Activated naive CD8-positive, alpha-beta T cell (primary cell): Measurements from ENCODE around the gene FSIP2.
"Not testable (repeated sequence)": the region's sequence is repeated elsewhere in the genome, so short reads cannot be mapped to it uniquely, and the experiment has no call there.

Experiments
- H3K27ac Mint-ChIP-seq: one replicate; pipeline ENCODE4 v1.8.0; 2021; ENCODE audit warnings: mixed read lengths
- H3K27me3 Mint-ChIP-seq: one replicate; pipeline ENCODE4 v1.8.0; 2021; ENCODE audit warnings: mixed read lengths
- H3K36me3 Mint-ChIP-seq: one replicate; pipeline ENCODE4 v1.8.0; 2021; ENCODE audit warnings: mixed read lengths
- H3K4me1 Mint-ChIP-seq: one replicate; pipeline ENCODE4 v1.8.0; 2021; ENCODE audit warnings: low read depth, mixed read lengths
- H3K4me3 Mint-ChIP-seq: one replicate; pipeline ENCODE4 v1.8.0; 2021; ENCODE audit warnings: mild to moderate bottlenecking, mixed read lengths
- H3K9me3 Mint-ChIP-seq: one replicate; pipeline ENCODE4 v1.8.0; 2021; ENCODE audit warnings: low read depth, mixed read lengths

FSIP2 gene

DNA sequence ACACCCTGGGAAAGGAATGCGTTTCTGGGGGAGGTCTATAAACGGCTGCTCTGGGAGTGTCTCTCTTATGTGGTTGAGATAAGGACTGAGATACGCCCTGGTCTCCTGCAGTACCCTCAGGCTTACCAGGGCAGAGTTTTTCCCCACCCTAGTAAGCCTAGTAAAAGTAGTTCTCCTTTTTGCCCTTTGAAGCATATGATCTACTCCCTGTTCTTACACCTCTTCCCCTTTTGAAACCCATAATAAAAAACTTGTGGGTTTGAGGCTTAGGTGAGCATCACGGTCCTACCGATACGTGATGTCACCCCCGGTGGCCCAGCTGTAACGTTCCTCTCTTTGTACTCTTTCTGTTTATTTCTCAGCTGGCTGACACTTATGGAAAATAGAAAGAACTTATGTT, 97.4 kb downstream of the FSIP2 start:
- Mint-ChIP-seq H3K4me1 (no peaks in the 10 kb centered on the region), H3K36me3 (peaks cover 13% of the 10 kb centered on the region), H3K9me3 (peaks cover 18% of the 10 kb centered on the region), H3K4me3 (no peak overlapping the region), H3K27ac (no peak overlapping the region), H3K27me3 (no peaks in the 10 kb centered on the region)

DNA sequence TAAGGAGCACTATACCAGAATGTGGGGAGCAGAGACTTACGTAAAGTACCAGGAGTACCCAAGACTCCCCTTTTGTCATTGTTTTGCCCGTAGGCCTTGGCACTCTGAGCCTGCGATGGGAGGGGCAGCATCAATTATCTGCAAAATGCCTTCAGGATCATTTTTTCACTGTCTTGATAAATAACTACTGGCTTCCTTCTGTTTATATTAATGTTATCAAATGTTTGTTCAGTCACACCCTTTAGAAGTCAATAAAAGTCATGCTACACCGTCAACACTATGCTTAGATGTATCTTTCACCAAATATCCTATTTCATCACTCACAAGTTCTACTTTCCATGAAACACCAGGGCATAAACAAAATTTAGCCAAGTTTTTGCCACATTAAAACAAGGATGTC, 116.3 kb downstream of the FSIP2 start:
- Mint-ChIP-seq H3K9me3 (peaks cover 18% of the 10 kb centered on the region), H3K4me1 (no peaks in the 10 kb centered on the region), H3K4me3 (no peak overlapping the region), H3K27me3 (no peaks in the 10 kb centered on the region), H3K27ac (no peak overlapping the region), H3K36me3 (peaks cover 22% of the 10 kb centered on the region)

DNA sequence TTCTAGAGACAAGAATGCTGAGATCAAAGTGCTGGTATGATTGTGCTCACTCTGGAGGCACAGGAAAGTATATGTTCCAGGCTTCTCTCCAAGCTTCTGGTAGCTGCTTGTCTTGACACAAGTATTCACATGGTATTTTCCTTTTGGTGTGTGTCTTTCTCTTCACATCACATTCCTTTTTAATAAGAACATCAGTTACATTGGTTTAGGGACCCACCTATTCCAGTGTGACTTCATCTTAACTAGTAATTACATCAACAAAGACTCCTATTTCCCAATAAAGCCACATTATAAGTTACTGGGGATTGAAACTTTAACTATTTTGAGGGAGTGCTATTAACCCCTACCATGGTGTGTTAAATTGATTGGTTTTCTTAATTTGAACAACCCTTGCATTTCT, 119.1 kb downstream of the FSIP2 start:
- H3K27me3 Mint-ChIP-seq = no peaks in the 10 kb centered on the region
- H3K4me1 Mint-ChIP-seq = no peaks in the 10 kb centered on the region
- H3K27ac Mint-ChIP-seq = no peak overlapping the region
- peaks cover 12% of the 10 kb centered on the region for H3K9me3 Mint-ChIP-seq
- H3K4me3 Mint-ChIP-seq = no peak overlapping the region
- peaks cover 12% of the 10 kb centered on the region for H3K36me3 Mint-ChIP-seq

DNA sequence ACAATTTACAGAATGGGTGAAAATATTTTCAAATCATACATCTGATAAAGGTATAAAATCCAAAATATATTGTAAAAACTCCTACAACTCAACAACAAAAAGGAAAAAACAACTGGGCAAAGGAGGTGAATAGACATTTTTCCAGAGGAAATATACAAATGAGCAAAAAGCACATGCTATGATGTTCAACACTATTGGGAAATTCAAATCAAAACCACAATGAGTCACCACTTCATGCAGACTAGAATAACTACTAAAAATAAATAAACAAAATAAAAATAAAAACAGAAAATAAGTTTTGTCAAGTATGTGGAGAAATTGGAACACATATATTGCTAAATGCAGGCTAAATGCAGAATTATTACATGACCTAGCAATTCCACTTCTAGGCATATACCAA, 120.9 kb downstream of the FSIP2 start:
- H3K9me3 Mint-ChIP-seq = peaks cover 14% of the 10 kb centered on the region
- H3K4me3 Mint-ChIP-seq = no peak overlapping the region
- no peak overlapping the region for H3K27ac Mint-ChIP-seq
- no peaks in the 10 kb centered on the region for H3K27me3 Mint-ChIP-seq
- peaks cover 20% of the 10 kb centered on the region for H3K36me3 Mint-ChIP-seq
- H3K4me1 Mint-ChIP-seq = no peaks in the 10 kb centered on the region

DNA sequence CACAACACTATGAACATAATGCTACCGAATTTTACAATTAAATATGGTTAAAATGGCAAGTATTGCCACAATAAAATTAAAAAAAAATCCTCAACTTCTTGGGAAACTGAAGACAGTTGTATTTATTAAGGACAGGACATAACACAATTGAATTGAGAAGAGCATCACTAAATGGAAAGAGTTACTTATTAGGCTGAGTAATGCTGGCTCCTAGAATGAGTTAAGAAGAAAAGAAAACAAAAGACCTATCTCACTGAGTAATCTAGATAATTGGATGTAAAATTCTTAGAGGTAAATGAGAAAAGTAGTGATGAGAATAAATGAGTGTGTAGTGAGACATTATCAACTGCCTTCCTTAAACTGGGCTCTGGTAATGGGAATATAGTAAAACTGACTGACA, 121.7 kb downstream of the FSIP2 start:
- H3K4me1 Mint-ChIP-seq = no peaks in the 10 kb centered on the region
- no peak overlapping the region for H3K27ac Mint-ChIP-seq
- H3K4me3 Mint-ChIP-seq = no peak overlapping the region
- H3K36me3 Mint-ChIP-seq = peaks cover 12% of the 10 kb centered on the region
- H3K27me3 Mint-ChIP-seq = no peaks in the 10 kb centered on the region
- peaks cover 9% of the 10 kb centered on the region for H3K9me3 Mint-ChIP-seq

DNA sequence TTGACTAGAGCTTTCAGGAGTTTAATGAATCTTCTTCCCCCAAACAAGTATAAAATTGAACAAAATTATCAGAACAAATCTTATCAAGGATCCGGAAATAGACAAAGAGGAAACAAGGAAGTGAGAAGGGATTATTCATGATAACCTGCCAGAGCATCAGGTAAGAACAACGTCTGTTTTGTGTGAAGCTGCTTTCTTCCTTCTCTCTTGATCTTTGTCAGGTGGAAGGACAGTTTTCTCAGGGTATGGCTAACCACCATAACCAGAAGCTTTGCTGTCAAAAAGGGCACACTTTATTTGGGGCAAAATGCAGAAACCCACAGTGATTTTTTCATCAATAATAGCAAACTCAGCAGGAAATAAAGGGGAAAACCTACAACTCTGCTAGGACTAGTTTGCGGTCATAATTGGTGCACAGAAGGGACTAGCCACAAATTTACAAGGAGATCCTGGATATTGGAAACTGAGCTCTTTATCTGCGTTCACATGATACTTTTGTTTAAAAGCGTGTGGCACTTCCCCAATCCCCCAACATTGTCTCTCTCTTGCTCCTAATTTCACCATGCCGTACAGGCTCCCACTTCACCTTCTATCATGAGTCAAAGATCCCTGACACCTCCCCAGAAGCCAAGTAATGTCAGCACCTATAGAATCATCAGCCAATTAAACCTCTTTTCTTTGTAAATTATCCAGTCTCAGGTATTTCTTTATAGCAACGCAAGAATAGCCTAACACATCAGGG, 124.2 kb downstream of the FSIP2 start:
- H3K4me1 Mint-ChIP-seq = no peaks in the 10 kb centered on the region
- H3K9me3 Mint-ChIP-seq = peaks cover 5% of the 10 kb centered on the region
- H3K27me3 Mint-ChIP-seq = no peaks in the 10 kb centered on the region
- H3K4me3 Mint-ChIP-seq = no peak overlapping the region
- peaks cover 12% of the 10 kb centered on the region for H3K36me3 Mint-ChIP-seq
- no peak overlapping the region for H3K27ac Mint-ChIP-seq

DNA sequence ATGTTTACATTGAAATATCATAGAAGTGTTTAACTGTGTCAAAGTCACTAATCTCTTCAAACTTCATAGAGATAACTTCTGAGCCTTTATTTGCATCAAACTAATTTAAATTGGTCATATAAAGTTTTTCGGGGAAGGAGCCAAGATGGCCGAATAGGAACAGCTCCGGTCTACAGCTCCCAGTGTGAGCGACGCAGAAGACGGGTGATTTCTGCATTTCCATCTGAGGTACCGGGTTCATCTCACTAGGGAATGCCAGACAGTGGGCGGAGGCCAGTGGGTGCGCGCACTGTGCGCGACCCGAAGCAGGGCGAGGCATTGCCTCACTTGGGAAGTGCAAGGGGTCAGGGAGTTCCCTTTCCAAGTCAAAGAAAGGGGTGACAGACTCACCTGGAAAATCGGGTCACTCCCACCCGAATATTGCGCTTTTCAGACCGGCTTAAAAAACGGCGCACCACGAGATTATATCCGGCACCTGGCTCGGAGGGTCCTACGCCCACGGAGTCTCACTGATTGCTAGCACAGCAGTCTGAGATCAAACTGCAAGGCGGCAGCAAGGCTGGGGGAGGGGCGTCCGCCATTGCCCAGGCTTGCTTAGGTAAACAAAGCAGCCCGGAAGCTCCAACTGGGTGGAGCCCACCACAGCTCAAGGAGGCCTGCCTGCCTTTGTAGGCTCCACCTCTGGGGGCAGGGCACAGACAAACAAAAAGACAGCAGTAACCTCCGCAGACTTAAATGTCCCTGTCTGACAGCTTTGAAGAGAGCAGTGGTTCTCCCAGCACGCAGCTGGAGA, 126.1 kb downstream of the FSIP2 start:
- peaks cover 12% of the 10 kb centered on the region for H3K36me3 Mint-ChIP-seq
- not testable (repeated sequence) for H3K9me3 Mint-ChIP-seq, H3K27me3 Mint-ChIP-seq, H3K4me3 Mint-ChIP-seq, H3K27ac Mint-ChIP-seq, H3K4me1 Mint-ChIP-seq

DNA sequence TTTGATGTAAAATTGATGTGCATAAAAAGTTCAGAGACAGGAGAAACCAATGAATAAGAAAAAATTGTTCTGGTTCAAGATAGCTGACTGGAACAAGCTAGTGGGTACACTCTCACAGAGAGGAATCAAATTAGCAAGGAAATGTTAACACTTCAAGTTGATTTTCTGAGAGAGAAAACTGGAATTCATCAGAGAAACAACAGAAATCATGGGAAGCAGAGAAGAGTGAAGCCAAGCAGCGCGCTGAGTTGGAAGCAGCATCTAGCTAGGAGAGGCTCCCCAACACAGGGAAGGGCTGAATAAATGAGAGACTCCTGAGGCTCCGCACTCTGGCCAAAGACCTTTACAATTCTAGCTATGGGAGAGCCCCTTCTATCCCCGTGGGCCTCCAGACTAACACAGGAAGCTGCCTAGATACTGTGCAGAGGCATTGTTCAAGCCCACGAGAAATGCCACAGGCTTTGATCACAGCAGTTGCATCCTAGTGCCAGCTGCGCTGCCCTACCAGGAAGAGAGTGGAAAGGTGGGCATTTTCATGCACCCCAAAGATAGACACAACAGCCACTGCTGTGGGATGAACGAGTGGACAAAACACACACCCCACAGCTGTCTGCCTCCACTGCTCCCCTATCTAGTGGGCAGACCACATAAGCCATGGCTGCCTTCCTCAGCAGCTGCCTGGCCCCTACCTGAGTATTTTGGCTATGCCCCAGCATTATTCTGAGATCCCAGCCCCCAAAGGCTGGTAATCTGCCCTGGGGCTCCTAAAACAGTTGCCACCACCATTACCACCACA, 136.7 kb downstream of the FSIP2 start:
- no peaks in the 10 kb centered on the region for H3K36me3 Mint-ChIP-seq
- no peaks in the 10 kb centered on the region for H3K27me3 Mint-ChIP-seq
- no peaks in the 10 kb centered on the region for H3K4me1 Mint-ChIP-seq
- H3K4me3 Mint-ChIP-seq = no peak overlapping the region
- H3K9me3 Mint-ChIP-seq = no peaks in the 10 kb centered on the region
- no peak overlapping the region for H3K27ac Mint-ChIP-seq

DNA sequence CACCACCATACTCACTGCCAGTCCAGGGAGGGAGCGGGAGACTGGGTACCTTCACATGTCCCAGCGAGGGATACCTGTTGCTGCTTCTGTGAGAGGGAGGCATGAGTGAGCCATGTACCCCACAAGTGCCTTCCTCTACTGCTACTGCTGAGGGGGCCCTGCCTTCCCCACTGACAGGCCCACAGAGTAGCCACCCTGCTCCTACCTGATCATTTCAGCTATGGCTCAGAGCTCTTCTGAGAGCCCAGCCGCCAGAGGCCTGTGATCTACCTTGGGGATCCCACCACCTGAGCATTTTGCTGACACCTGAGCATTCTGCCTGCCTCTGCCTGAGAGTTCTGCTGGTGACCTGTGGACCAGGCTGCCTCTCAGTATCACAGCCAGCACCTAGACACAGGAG, 137.6 kb downstream of the FSIP2 start:
- Mint-ChIP-seq H3K9me3 (no peaks in the 10 kb centered on the region), H3K4me1 (no peaks in the 10 kb centered on the region), H3K36me3 (peaks cover 3% of the 10 kb centered on the region), H3K27ac (no peak overlapping the region), H3K27me3 (no peaks in the 10 kb centered on the region), H3K4me3 (no peak overlapping the region)

DNA sequence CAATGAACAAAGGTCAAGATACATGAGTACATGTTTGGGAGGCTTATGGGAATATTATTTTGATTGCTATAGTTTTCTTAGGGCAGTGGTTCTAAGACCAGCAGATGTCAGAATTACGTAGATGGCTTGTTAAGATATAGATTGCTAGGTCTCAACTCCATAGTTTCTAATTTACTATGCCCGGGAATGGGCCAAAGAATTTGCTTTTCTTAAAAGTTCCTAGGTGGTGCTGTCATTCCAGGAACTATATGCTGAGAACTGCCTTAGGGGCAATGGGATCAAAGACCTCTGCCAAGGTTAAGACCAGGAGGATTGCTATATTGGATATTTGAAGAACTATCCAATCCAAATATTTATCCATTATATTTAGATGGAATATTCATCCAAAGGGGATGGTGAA, 141.8 kb downstream of the FSIP2 start:
- Mint-ChIP-seq H3K4me3 (no peak overlapping the region), H3K9me3 (peaks cover 6% of the 10 kb centered on the region), H3K36me3 (peaks cover 3% of the 10 kb centered on the region), H3K27ac (no peak overlapping the region), H3K27me3 (no peaks in the 10 kb centered on the region), H3K4me1 (no peaks in the 10 kb centered on the region)
